GM19193 (cell line): ENCODE measurements around the gene WNK2.

Experiments
- POLR2A ChIP-seq: IDR thresholded peaks from 4 replicates; pipeline ENCODE4 v1.6.1; 2011; ENCODE audit not compliant: insufficient read depth, insufficient read length; ENCODE audit errors: extremely low read depth

Gene WNK2

DNA sequence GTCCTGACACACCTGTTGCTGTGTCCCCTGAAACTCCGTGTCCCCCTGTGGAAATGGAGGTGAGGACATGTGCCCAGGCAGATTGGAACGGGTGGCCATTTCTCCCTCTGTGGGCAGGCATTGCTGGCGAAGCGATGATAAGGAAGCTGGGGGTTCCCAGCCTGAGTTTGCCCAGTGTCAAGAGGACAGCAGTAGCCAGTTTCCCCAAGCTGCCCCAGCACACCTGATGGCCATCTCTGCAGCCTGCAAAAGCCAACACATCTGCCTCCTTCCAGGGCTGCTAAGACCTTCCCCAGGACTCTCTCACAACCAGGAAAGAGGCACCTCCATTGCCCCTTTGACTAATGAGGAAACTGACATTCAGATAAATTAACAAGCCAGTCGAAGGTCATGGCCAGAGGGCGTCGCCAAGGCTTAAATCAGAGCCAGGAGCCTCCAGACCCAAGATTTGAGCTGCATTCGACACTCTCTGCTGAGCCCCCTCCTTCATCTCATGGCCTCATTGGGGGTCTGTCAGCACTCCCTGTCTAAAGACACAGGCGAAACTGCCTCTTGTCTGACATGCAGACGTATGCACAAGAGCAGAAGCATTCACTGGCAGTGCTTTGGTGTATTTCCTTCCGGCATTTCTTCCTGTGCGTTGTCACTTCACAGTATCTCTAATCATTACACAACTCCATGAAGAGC is 10.4 kb upstream of the WNK2 start:
- TF ChIP-seq POLR2A: no peak

DNA sequence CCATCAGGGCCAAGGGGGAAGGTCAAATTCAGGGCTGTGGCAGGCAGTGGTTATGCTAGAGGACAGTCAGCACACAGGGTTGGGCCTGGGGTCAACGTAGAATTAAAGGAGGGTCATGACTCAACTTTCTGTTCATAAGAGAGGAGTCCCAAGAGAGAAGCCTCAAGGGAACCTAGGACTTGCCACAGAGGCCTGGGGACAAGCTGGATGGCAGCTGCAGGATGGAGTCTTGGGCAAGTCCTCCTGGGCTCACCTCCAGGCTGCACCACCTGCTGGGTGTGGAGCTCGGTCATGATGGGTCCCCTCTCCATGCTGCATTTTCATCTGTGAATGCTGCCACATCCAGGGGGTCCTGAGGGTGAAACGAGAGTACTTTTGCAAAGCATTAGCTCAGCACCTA is 9.0 kb upstream of the WNK2 start:
- no peak for TF ChIP-seq POLR2A

DNA sequence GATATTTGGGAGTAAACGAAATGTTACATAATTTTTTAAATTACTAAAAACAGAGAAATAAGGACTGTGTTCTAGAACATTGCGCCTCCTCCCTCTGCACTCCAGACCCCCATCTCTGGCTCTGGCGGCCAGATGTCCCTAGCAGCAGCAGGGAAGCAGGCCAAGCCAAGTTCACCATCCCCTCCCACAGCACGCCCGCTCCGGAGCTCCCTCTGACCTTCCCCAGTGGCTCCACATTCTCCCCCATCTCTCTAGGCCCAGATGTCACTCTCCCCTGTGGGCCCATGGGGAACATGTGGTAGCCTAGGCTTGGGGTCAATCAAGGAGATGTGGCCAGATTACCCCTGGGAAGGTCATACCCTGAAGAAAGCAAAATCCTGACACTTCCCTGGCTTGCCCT is 6.3 kb upstream of the WNK2 start:
- no peak for TF ChIP-seq POLR2A

GRCh38 chr9:93178851-93179786 is 4.8 kb upstream of the WNK2 start:
- no peak for TF ChIP-seq POLR2A

DNA sequence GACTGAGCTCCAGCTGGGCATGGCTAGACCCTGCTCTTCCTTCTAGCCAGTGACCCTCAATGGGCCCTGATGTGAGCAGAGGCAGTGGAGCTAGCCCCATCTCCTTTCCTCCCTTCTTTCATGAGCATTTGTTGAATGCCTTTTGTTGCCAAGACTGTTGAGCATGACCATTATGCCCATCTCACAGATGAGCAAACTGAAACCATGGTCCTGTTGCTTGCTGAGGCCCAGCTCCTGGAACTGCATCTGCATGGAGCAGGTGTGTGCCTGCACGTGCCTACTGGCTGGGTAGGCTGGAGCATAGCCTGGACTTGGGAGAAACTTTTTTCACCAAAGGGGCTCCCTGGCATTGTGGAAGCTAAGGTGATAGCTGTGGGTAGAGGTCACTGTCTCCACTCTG is 3.0 kb upstream of the WNK2 start:
- TF ChIP-seq POLR2A: no peak

DNA sequence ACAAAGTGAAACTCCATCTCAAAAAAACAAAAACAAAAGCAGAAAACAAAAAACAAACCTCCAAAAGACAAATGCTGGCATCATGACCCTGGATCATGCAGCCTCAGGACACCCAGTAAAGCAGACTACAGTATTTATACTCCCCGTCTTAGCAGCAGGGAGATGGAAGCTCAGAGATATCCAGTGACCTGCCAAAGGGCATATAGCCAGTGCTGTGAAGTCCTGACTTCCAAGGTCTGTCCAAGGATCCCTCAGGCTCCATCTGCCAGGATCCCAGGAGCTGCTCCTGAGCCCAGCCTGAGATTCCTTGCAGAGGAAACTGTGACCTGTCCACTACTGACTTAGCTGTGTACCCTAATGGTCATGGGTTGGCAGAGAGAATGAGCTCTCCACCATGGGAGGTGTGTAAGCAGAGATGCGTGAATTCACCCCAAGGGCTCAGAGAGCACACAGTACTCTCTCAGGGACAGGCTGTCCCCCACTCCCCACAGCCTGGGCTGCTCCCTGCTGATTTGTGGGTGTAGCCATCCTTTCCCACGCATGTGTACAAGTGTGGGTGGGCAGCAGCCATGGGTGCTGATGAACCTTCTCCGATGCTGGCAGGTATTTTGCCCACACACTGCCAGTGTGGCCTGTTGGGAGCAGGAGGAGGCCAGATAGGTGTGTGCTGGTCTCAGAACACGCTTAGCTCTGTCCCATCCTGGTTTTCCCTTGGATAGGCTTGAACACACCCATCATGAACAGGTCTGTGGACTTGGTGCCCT is 2.1 kb upstream of the WNK2 start:
- TF ChIP-seq POLR2A: no peak

GRCh38 chr9:93182572-93182971 is 1.4 kb upstream of the WNK2 start:
- no peak for TF ChIP-seq POLR2A

GRCh38 chr9:93183131-93183662 is 742 bp upstream of the WNK2 start:
- no peak for TF ChIP-seq POLR2A

DNA sequence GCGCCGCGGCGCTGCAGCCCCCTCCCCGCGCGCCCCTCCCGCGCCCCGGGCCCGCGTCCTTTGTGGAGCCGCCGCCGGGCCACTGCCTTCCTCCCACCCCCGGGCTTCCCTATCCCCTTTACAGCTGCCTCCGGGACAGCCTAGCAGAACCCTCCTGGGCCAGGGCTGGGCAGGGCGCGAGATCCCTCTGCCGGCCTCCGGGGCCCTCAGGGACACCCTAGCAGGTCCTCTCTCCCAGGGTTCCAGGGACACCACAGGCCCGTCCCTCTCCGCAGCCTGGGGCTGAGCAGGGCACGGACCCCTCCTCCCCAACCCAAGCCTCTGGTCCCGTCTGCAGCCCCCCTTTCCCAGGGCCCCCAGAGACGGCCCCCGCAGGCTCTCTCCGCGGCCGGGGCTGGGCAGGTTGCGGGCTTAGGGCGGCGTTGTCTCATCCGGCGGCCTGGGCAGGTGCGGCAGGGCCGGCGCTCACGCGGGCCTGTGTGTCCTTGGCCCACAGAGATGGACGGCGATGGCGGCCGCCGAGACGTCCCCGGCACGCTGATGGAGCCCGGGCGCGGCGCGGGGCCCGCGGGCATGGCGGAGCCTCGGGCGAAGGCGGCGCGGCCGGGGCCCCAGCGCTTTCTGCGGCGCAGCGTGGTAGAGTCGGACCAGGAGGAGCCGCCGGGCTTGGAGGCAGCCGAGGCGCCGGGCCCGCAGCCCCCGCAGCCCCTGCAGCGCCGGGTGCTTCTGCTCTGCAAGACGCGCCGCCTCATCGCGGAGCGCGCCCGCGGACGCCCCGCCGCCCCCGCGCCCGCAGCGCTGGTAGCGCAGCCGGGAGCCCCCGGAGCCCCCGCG is 710 bp downstream of the WNK2 start:
- no peak for TF ChIP-seq POLR2A

DNA sequence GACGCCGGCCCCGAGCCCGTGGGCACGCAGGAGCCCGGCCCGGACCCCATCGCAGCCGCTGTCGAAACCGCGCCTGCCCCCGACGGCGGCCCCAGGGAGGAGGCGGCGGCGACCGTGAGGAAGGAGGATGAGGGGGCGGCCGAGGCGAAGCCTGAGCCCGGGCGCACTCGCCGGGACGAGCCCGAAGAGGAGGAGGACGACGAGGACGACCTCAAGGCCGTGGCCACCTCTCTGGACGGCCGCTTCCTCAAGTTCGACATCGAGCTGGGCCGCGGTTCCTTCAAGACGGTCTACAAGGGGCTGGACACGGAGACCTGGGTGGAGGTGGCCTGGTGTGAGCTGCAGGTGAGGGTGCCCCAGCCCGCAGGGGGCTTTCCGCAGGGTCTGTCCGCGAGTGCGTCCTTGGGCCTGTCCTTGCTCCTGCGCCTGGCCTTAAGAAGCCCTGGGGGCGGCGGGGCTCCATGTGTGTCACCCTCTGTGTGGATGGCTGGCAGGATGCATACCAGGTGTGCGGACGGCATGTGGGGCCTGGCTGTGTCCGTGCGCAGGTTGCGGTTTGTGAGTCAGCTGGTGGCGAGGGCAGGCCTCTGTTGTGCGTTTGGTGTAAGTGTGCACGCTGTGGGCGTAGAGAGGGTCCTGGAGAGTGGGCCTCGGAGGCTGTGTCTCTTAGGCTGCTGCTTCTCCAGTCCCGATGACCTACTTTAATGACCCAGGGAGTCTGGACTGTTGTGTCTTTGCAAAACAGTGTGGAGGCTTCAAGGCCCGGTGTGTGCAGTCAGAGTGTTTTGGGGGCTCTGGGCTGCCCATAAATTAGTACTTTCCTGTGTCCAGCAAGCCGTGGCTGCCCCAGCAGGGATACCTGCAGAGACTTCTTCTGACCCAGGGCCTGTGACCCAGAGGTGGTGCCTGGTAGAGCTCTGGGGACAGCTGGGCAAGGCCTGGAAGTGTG is 1.6 kb downstream of the WNK2 start:
- TF ChIP-seq POLR2A: no peak

- no peak for TF ChIP-seq POLR2A
Observed at GRCh38 chr9:93186215-93186945, 2.4 kb downstream of the WNK2 start.

DNA sequence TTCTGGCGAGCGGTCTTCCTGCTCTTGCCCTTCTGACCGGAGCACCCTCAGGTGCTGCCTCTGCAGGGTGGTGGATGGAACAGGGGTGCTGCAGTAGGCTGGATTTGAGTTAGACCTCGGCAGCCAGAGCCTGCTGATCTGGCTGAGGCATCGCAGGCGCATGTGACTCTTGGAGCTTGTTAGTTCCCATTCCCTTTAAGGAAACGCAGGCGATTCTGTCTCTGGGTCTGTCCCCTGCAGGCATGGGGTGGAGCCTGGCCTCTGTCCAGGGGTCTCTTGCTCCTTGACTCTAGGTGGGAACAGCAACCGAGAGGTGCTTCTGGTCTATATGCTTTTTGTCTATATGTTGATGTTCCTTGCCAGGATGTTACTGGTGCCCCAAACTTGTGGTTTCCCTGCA is 3.1 kb downstream of the WNK2 start:
- no peak for TF ChIP-seq POLR2A
